Vagina (tissue), 2 donors: Measurements from ENCODE around the gene PAX6. TPM values are rescaled to one million over a fixed set of nuclear protein-coding genes. Genes with fewer than 3 reads are reported as not detected.

ENCODE experiments used
- DNase-seq, 2 donors: peaks; one replicate each; pipeline ENCODE4 v3.0.0-alpha.2; 2017; ENCODE audit errors: extremely low spot score in 2 of 2
- H3K27ac ChIP-seq: fragments of 200-600 bp; sonication (generic); one replicate; pipeline ENCODE4 v1.5.1; 2019
- H3K27me3 ChIP-seq: fragments of 200-600 bp; sonication (generic); one replicate; pipeline ENCODE4 v1.5.1; 2019
- H3K36me3 ChIP-seq, 2 donors: fragments of 200-600 bp; sonication (generic); one replicate each; pipeline ENCODE4 v1.5.1; 2017 to 2019
- H3K4me1 ChIP-seq: fragments of 200-600 bp; sonication (generic); one replicate; pipeline ENCODE4 v1.5.1; 2019
- H3K4me3 ChIP-seq, 2 donors: fragments of 200-600 bp; sonication (generic); 1 replicate in 1 of 2; 2 replicates in 1 of 2; pipeline ENCODE4 v1.5.1; 2016 to 2019
- H3K9me3 ChIP-seq: fragments of 200-600 bp; sonication (generic); one replicate; pipeline ENCODE4 v1.5.1; 2019
- CTCF ChIP-seq, 3 experiments: fragments of 450-650 bp in 2 of 3; fragments of 200-600 bp in 1 of 3; sonication (generic) in 1 of 3; IDR thresholded peaks; one replicate each; pipeline ENCODE4 v1.5.1; 2017 to 2019; ENCODE audit warnings: antibody characterized with exemption in 3 of 3, mild to moderate bottlenecking in 2 of 3, moderate library complexity in 2 of 3
- POLR2A ChIP-seq, 2 donors: fragments of 450-650 bp; IDR thresholded peaks; one replicate each; pipeline ENCODE4 v1.6.1; 2017; ENCODE audit warnings: antibody characterized with exemption in 2 of 2, mild to moderate bottlenecking in 2 of 2, moderate library complexity in 2 of 2
- POLR2AphosphoS5 ChIP-seq, 2 donors: sonication (generic); formaldehyde crosslinking; IDR thresholded peaks; one replicate each; pipeline ENCODE4 v1.9.0; 2017; ENCODE audit warnings: antibody characterized with exemption in 2 of 2, mild to moderate bottlenecking in 2 of 2, low read depth in 1 of 2; ENCODE audit not compliant: insufficient read depth in 1 of 2
- intact Hi-C: fragments of 100-400 bp; cut with DNase I; formaldehyde crosslinking; loops from one replicate; pipeline ENCODE4 v1.15.1; 2023
- total RNA-seq: library from RNA; depleted of rRNA; stranded (reverse); fragments of >200 nt; gene quantifications from one replicate; pipeline ENCODE4 v1.2.3, GENCODE V29; 2016

Gene PAX6
- total RNA-seq, 1 donor from 2014 or later: not detected

GRCh38 chr11:31806186-31806927, 4.8 kb downstream of the PAX6 start:
- peaks cover 55% of the 10 kb centered on the region for H3K27me3 ChIP-seq
- no peaks in the 10 kb centered on the region for H3K9me3 ChIP-seq
- no peak overlapping the region for H3K27ac ChIP-seq
- peaks cover 38% of the 10 kb centered on the region for H3K4me1 ChIP-seq
- no peak for TF ChIP-seq POLR2AphosphoS5 (IDR thresholded peaks at IDR 0.05; ENCODE audit: insufficient read depth in 1 of 2, low read depth in 1 of 2)
- intact Hi-C loops: no loop called here
- H3K36me3 ChIP-seq: no peaks in the 10 kb centered on the region
- no peak overlapping the region for H3K4me3 ChIP-seq
- peak in 1 of 2 donors; percentile 64 for DNase-seq

GRCh38 chr11:31805629-31806185, 5.4 kb downstream of the PAX6 start:
- H3K9me3 ChIP-seq: no peaks in the 10 kb centered on the region
- no peaks in the 10 kb centered on the region for H3K36me3 ChIP-seq
- no peak overlapping the region for H3K27ac ChIP-seq
- H3K4me3 ChIP-seq: no peak overlapping the region
- peaks cover 60% of the 10 kb centered on the region for H3K27me3 ChIP-seq
- intact Hi-C loops: no loop called here
- TF ChIP-seq POLR2A (IDR thresholded peaks at IDR 0.05): no peak
- TF ChIP-seq CTCF (IDR thresholded peaks at IDR 0.05): no peak
- no peak for TF ChIP-seq POLR2AphosphoS5 (IDR thresholded peaks at IDR 0.05; ENCODE audit: insufficient read depth in 1 of 2, low read depth in 1 of 2)
- H3K4me1 ChIP-seq: peaks cover 32% of the 10 kb centered on the region
- DNase-seq: peak; percentile 49 to 72

- no peaks in the 10 kb centered on the region for H3K9me3 ChIP-seq
- TF ChIP-seq CTCF (IDR thresholded peaks at IDR 0.05) (no peak), POLR2AphosphoS5 (IDR thresholded peaks at IDR 0.05; ENCODE audit: insufficient read depth in 1 of 2, low read depth in 1 of 2) (no peak), POLR2A (IDR thresholded peaks at IDR 0.05) (no peak)
- peaks cover 55% of the 10 kb centered on the region for H3K27me3 ChIP-seq
- peaks cover 27% of the 10 kb centered on the region for H3K4me1 ChIP-seq
- peak; percentile 40 to 70 for DNase-seq
- H3K36me3 ChIP-seq: no peaks in the 10 kb centered on the region
- no peak overlapping the region for H3K4me3 ChIP-seq
- intact Hi-C loops: no loop called here
- no peak overlapping the region for H3K27ac ChIP-seq
Measured at GRCh38 chr11:31805037-31805628, 6.0 kb downstream of the PAX6 start.

GRCh38 chr11:31804312-31805036, 6.6 kb downstream of the PAX6 start:
- peaks cover 55% of the 10 kb centered on the region for H3K27me3 ChIP-seq
- no peak overlapping the region for H3K4me3 ChIP-seq
- peak in 1 of 2 donors; percentile 70 for DNase-seq

More at GRCh38 chr11:31804312-31805036, 6.6 kb downstream of the PAX6 start:
- H3K4me1 ChIP-seq: peaks cover 27% of the 10 kb centered on the region
- no peaks in the 10 kb centered on the region for H3K9me3 ChIP-seq
- H3K36me3 ChIP-seq: no peaks in the 10 kb centered on the region
- intact Hi-C loops: no loop called here
- TF ChIP-seq POLR2A (IDR thresholded peaks at IDR 0.05): no peak
- TF ChIP-seq POLR2AphosphoS5 (IDR thresholded peaks at IDR 0.05; ENCODE audit: insufficient read depth in 1 of 2, low read depth in 1 of 2): no peak
- TF ChIP-seq CTCF (IDR thresholded peaks at IDR 0.05): no peak
- H3K27ac ChIP-seq: no peak overlapping the region
